ENCODE measurements around the gene COL4A1.

- TF ChIP-seq REST (IDR thresholded peaks at IDR 0.05; ENCODE audit: low read depth) (no peak), EP300 (IDR thresholded peaks at IDR 0.05; ENCODE audit: borderline replicate concordance) (no peak), TEAD4 (IDR thresholded peaks at IDR 0.05) (no peak), FOXM1 (IDR thresholded peaks at IDR 0.05; ENCODE audit: borderline replicate concordance, low read depth) (no peak)
Measured at GRCh38 chr13:110250258-110250891, 56.6 kb downstream of the COL4A1 start.

All from Ishikawa (cell line).